Measurements from ENCODE around the gene SLC46A1. TPM values are rescaled to one million over a fixed set of nuclear protein-coding genes. Genes with fewer than 3 reads are reported as not detected.

The SLC46A1 gene
- total and polyA plus RNA-seq, 2 of the 13 experiments (the other 11 are each of a cell fraction or from before 2014, with no cell fraction given) = 19.6 to 22.6 TPM

DNA sequence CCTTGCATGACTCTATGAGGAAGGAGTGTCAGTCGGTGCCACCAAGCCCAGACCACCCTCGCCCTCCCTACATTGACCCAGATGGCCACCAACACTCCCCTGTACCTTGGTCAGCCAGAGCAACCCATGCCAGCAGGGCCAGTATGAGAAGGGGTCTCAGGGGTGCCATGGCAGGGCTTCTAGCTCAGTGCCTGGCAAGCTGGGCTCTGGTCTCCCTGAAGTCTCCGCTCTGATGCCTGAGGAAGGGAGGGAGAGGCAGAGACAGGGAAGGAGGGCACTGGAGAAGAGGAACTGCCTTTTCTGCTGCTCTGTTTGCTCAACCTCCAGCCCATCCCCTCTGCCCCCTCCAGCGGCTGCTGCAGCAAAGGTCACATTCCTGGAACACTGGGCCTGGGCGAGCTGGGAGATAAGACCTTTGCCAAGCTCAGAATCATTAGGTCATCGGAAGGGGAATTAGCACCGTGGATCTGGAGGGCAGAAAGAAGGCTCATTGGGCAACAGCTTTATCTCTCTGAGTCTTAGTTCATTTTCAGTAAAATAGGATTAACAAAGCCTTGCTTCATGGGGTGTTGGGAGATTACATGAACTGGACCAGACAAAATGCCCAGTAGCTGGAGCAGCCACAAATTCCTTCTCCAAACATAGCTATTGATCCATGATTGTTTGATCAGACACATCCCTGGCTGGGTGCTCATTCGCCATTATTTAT, 35.8 kb downstream of the SLC46A1 start, which contains the start of gene VTN (continued):
- TF ChIP-seq, protein P1, sequence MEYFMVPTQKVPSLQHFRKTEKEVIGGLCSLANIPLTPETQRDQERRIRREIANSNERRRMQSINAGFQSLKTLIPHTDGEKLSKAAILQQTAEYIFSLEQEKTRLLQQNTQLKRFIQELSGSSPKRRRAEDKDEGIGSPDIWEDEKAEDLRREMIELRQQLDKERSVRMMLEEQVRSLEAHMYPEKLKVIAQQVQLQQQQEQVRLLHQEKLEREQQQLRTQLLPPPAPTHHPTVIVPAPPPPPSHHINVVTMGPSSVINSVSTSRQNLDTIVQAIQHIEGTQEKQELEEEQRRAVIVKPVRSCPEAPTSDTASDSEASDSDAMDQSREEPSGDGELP (IDR thresholded peaks at IDR 0.05; ENCODE audit: borderline replicate concordance, low read depth) = peak; percentile 91
- TF ChIP-seq, protein P2, sequence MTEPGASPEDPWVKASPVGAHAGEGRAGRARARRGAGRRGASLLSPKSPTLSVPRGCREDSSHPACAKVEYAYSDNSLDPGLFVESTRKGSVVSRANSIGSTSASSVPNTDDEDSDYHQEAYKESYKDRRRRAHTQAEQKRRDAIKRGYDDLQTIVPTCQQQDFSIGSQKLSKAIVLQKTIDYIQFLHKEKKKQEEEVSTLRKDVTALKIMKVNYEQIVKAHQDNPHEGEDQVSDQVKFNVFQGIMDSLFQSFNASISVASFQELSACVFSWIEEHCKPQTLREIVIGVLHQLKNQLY (CRISPR knock-in tag; IDR thresholded peaks at IDR 0.05) = peak; percentile 66; the same call in 1 of the 2 replicates
- peak; percentile 91 for TF ChIP-seq CEBPG (CRISPR knock-in tag; IDR thresholded peaks at IDR 0.05)
- no peak for TF ChIP-seq ZKSCAN1 (IDR thresholded peaks at IDR 0.05; ENCODE audit: low read length)
- TF ChIP-seq ZNF891 (CRISPR knock-in tag; IDR thresholded peaks at IDR 0.05) = 0 out of 2 replicates have a peak, but pooled peaks have one; percentile 21
- no peak for TF ChIP-seq ZKSCAN5 (CRISPR knock-in tag; IDR thresholded peaks at IDR 0.05)
- TF ChIP-seq ZNF253 (CRISPR knock-in tag; IDR thresholded peaks at IDR 0.05; ENCODE audit: borderline replicate concordance) = 0 out of 2 replicates have a peak, but pooled peaks have one; percentile 29
- TF ChIP-seq STAT5B (CRISPR knock-in tag; IDR thresholded peaks at IDR 0.05) = peak; percentile 20; the same call in 1 of the 2 replicates
- TF ChIP-seq, protein P3, sequence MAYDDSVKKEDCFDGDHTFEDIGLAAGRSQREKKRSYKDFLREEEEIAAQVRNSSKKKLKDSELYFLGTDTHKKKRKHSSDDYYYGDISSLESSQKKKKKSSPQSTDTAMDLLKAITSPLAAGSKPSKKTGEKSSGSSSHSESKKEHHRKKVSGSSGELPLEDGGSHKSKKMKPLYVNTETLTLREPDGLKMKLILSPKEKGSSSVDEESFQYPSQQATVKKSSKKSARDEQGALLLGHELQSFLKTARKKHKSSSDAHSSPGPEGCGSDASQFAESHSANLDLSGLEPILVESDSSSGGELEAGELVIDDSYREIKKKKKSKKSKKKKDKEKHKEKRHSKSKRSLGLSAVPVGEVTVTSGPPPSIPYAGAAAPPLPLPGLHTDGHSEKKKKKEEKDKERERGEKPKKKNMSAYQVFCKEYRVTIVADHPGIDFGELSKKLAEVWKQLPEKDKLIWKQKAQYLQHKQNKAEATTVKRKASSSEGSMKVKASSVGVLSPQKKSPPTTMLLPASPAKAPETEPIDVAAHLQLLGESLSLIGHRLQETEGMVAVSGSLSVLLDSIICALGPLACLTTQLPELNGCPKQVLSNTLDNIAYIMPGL (CRISPR knock-in tag; IDR thresholded peaks at IDR 0.05; ENCODE audit: borderline replicate concordance in 1 of 2, low read depth in 1 of 2) = peak in 1 of 2 experiments; percentile 54; a peak in 2 of 4 replicates
- peak; percentile 73 for TF ChIP-seq SOX13 (IDR thresholded peaks at IDR 0.05)
- peak in 1 of 2 experiments; percentile 89; a peak in 2 of 4 replicates for TF ChIP-seq SOX13 (CRISPR knock-in tag; conservative IDR thresholded peaks at IDR 0.05 in 1 of 2, IDR thresholded peaks at IDR 0.05 in 1 of 2)
- TF ChIP-seq, protein P4, sequence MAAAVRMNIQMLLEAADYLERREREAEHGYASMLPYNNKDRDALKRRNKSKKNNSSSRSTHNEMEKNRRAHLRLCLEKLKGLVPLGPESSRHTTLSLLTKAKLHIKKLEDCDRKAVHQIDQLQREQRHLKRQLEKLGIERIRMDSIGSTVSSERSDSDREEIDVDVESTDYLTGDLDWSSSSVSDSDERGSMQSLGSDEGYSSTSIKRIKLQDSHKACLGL (CRISPR knock-in tag; IDR thresholded peaks at IDR 0.05) = 0 out of 2 replicates have a peak, but pooled peaks have one; percentile 14
- TF ChIP-seq MXI1 (IDR thresholded peaks at IDR 0.05; ENCODE audit: borderline replicate concordance, low read depth, low read length) = no peak; the same call in 2 of the 3 replicates
- peak; percentile 93 for TF ChIP-seq HOXD1 (CRISPR knock-in tag; IDR thresholded peaks at IDR 0.05)
- TF ChIP-seq TBL1XR1 (IDR thresholded peaks at IDR 0.05; ENCODE audit: borderline replicate concordance, low read length, partially characterized antibody) = no peak
- TF ChIP-seq, protein P5, sequence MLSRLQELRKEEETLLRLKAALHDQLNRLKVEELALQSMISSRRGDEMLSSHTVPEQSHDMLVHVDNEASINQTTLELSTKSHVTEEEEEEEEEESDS (CRISPR knock-in tag; IDR thresholded peaks at IDR 0.05; ENCODE audit: borderline replicate concordance) = no peak
- 0 out of 2 replicates have a peak, but pooled peaks have one; percentile 45 for TF ChIP-seq ZNF766 (CRISPR knock-in tag; IDR thresholded peaks at IDR 0.05; ENCODE audit: borderline replicate concordance)
- TF ChIP-seq ZNF550 (CRISPR knock-in tag; IDR thresholded peaks at IDR 0.05; ENCODE audit: borderline replicate concordance) = no peak
- TF ChIP-seq U2AF1 (optimal IDR thresholded peaks at IDR 0.05; ENCODE audit: low read depth, low read length) = no peak
- TF ChIP-seq, protein P6, sequence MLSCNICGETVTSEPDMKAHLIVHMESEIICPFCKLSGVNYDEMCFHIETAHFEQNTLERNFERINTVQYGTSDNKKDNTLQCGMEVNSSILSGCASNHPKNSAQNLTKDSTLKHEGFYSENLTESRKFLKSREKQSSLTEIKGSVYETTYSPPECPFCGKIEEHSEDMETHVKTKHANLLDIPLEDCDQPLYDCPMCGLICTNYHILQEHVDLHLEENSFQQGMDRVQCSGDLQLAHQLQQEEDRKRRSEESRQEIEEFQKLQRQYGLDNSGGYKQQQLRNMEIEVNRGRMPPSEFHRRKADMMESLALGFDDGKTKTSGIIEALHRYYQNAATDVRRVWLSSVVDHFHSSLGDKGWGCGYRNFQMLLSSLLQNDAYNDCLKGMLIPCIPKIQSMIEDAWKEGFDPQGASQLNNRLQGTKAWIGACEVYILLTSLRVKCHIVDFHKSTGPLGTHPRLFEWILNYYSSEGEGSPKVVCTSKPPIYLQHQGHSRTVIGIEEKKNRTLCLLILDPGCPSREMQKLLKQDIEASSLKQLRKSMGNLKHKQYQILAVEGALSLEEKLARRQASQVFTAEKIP (CRISPR knock-in tag; IDR thresholded peaks at IDR 0.05; ENCODE audit: borderline replicate concordance) = no peak
- TF ChIP-seq ZNF652 (CRISPR knock-in tag; IDR thresholded peaks at IDR 0.05; ENCODE audit: borderline replicate concordance, low read depth) = 0 out of 2 replicates have a peak, but pooled peaks have one; percentile 11
- peak; percentile 78 for TF ChIP-seq ESRRA (CRISPR knock-in tag; IDR thresholded peaks at IDR 0.05; ENCODE audit: low read depth)
